CD8-positive, alpha-beta memory T cell (primary cell): ENCODE data around the gene TOMM40L. TPM values are rescaled to one million over a fixed set of nuclear protein-coding genes. Genes with fewer than 3 reads are reported as not detected.

Source experiments
- CTCF ChIA-PET: fragments of 350-600 bp; sonication (Branson Sonifier 250); formaldehyde crosslinking; loops from one replicate; lab custom pipeline; 2021; ENCODE audit warnings: antibody characterized with exemption; lab: Charles Lee
- POLR2A ChIA-PET: fragments of 350-600 bp; sonication (Branson Sonifier 250); formaldehyde crosslinking; loops from one replicate; lab custom pipeline; 2021; ENCODE audit warnings: antibody characterized with exemption; lab: Charles Lee
- DNase-seq, 5 donors: peaks; one replicate each; pipeline versions ENCODE4 v3.0.0 to v3.0.0-alpha.2; 2020 to 2022; ENCODE audit warnings: mixed read lengths in 1 of 5
- H3K27ac ChIP-seq: one replicate; pipeline ENCODE4 v1.7.0; 2013; ENCODE audit warnings: low read depth, mild to moderate bottlenecking, low read length, moderate library complexity
- H3K27me3 ChIP-seq: 2 replicates; pipeline ENCODE4 v1.7.0; 2013; ENCODE audit warnings: low read length, mild to moderate bottlenecking; ENCODE audit not compliant: insufficient read depth, poor library complexity, severe bottlenecking
- H3K36me3 ChIP-seq: 2 replicates; pipeline ENCODE4 v1.7.0; 2013; ENCODE audit warnings: mild to moderate bottlenecking, low read length, moderate library complexity; ENCODE audit not compliant: insufficient read depth
- H3K4me1 ChIP-seq: 2 replicates; pipeline ENCODE4 v1.7.0; 2013; ENCODE audit warnings: mild to moderate bottlenecking, low read length, moderate library complexity; ENCODE audit not compliant: insufficient read depth
- H3K4me3 ChIP-seq: 2 replicates; pipeline ENCODE4 v1.7.0; 2013; ENCODE audit warnings: mild to moderate bottlenecking, low read length
- H3K9me3 ChIP-seq: 2 replicates; pipeline ENCODE4 v1.7.0; 2013; ENCODE audit warnings: mild to moderate bottlenecking, low read length
- H3K27ac Mint-ChIP-seq, 8 donors: one replicate each; pipeline ENCODE4 v1.8.0; 2020 to 2021; ENCODE audit warnings: mixed read lengths in 8 of 8, mild to moderate bottlenecking in 6 of 8, inconsistent platforms in 3 of 8, moderate library complexity in 3 of 8
- H3K27me3 Mint-ChIP-seq, 2 donors: one replicate each; pipeline ENCODE4 v1.8.0; 2020 to 2021; ENCODE audit warnings: mixed read lengths in 2 of 2, mild to moderate bottlenecking in 1 of 2, moderate library complexity in 1 of 2
- H3K36me3 Mint-ChIP-seq, 3 donors: one replicate each; pipeline ENCODE4 v1.8.0; 2020 to 2021; ENCODE audit warnings: mixed read lengths in 3 of 3, inconsistent platforms in 1 of 3, mild to moderate bottlenecking in 1 of 3
- H3K4me1 Mint-ChIP-seq, 3 donors: one replicate each; pipeline ENCODE4 v1.8.0; 2020 to 2021; ENCODE audit warnings: mixed read lengths in 3 of 3, inconsistent platforms in 1 of 3, mild to moderate bottlenecking in 1 of 3
- H3K4me3 Mint-ChIP-seq, 7 donors: one replicate each; pipeline ENCODE4 v1.8.0; 2020 to 2021; ENCODE audit warnings: mixed read lengths in 7 of 7, mild to moderate bottlenecking in 6 of 7, moderate library complexity in 4 of 7, inconsistent platforms in 2 of 7
- H3K9me3 Mint-ChIP-seq, 5 donors: one replicate each; pipeline ENCODE4 v1.8.0; 2020 to 2022; ENCODE audit warnings: mixed read lengths in 5 of 5, mild to moderate bottlenecking in 3 of 5, moderate library complexity in 2 of 5, inconsistent platforms in 1 of 5
- polyA plus RNA-seq: library from polyadenylated mRNA; unstranded; fragments of 300-500 nt; fragmentation: Illumina TruSeq; gene quantifications from one replicate; pipeline ENCODE4 v1.2.3, GENCODE V29; 2021
- total RNA-seq, 2 experiments: library from RNA; stranded (reverse); gene quantifications; one replicate each; pipeline ENCODE4 v1.2.3, GENCODE V29; 2021

The TOMM40L gene
- total and polyA plus RNA-seq, 3 experiments from 2014 or later: 6.9 to 26.1 (median 24.7) TPM

DNA sequence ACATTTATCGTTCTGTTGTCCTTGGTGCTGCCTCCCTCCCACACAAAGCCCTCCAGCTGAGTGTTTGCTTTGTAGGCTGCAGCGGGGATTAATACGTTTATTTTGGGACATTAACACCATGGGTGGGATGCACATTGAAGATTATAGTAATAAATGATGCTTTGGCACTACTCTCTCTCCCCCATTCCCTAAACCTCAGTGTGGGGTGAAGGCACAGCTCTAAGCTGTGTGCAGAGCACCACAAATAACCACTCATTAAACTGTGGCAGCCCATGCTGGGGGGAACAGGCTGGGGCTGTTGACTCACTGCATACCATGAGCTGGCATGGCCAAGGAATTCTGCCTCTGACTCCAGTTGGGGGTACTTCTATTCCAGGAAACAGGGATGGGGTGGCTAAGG lies 40.3 kb downstream of the TOMM40L start:
- H3K27me3 ChIP-seq: peaks cover 5% of the 10 kb centered on the region
- no peak for DNase-seq
- Mint-ChIP-seq H3K27me3 (peaks cover 20 to 39% of the 10 kb centered on the region in 2 donors), H3K36me3 (no peaks in the 10 kb centered on the region), H3K4me3 (no peak overlapping the region), H3K9me3 (no peaks in the 10 kb centered on the region), H3K4me1 (no peaks in the 10 kb centered on the region), H3K27ac (no peak overlapping the region)
- H3K4me1 ChIP-seq: no peaks in the 10 kb centered on the region
- no peak overlapping the region for H3K27ac ChIP-seq
- POLR2A ChIA-PET: no interaction called here
- no peak overlapping the region for H3K4me3 ChIP-seq
- CTCF ChIA-PET: interaction anchor here (0.9 kb wide), 1 partner anchor 39 kb away, joined by 3 read pairs; no protein-coding TSS in a partner anchor
- no peaks in the 10 kb centered on the region for H3K36me3 ChIP-seq
- no peaks in the 10 kb centered on the region for H3K9me3 ChIP-seq

DNA sequence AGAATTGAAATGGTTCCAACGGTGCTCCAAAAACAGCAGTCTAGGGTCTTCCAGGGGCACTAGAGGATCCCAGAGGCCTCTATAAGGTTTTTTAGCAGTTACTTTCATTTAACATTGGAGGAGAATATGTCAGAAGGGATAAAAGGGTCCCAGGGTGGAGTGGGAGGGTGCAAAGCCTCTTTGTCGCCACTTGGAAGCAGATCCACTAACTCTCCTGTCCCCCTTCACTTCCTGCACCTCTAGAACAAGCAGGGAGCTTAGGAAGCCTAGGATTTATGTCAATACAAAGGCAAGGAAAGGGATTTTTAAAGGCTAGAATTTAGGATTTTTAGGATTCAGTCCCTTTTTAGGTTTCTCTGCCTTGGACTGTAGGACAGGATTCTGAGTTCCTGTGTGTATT lies 41.0 kb downstream of the TOMM40L start:
- ChIA-PET POLR2A (no interaction called here), CTCF (interaction anchor here (0.9 kb wide), 1 partner anchor 40 kb away, joined by 3 read pairs; no protein-coding TSS in a partner anchor)
- Mint-ChIP-seq H3K4me3 (no peak overlapping the region), H3K27me3 (peaks cover 14 to 34% of the 10 kb centered on the region in 2 donors), H3K4me1 (no peaks in the 10 kb centered on the region), H3K9me3 (no peaks in the 10 kb centered on the region), H3K27ac (no peak overlapping the region), H3K36me3 (no peaks in the 10 kb centered on the region)
- H3K27ac ChIP-seq: no peak overlapping the region
- no peaks in the 10 kb centered on the region for H3K9me3 ChIP-seq
- no peak overlapping the region for H3K4me3 ChIP-seq
- no peaks in the 10 kb centered on the region for H3K4me1 ChIP-seq
- DNase-seq: no peak
- no peaks in the 10 kb centered on the region for H3K36me3 ChIP-seq
- H3K27me3 ChIP-seq: no peaks in the 10 kb centered on the region

- Histone ChIP-seq H3K9me3 (no peaks in the 10 kb centered on the region), H3K36me3 (no peaks in the 10 kb centered on the region), H3K27me3 (no peaks in the 10 kb centered on the region), H3K27ac (no peak overlapping the region), H3K4me1 (no peaks in the 10 kb centered on the region), H3K4me3 (no peak overlapping the region)
- Mint-ChIP-seq H3K4me1 (no peaks in the 10 kb centered on the region), H3K27me3 (peaks cover 12 to 33% of the 10 kb centered on the region in 2 donors), H3K27ac (no peak overlapping the region), H3K9me3 (no peaks in the 10 kb centered on the region), H3K4me3 (no peak overlapping the region), H3K36me3 (no peaks in the 10 kb centered on the region)
- POLR2A ChIA-PET: no interaction called here
- no peak for DNase-seq
- CTCF ChIA-PET: interaction anchor here (0.9 kb wide), 1 partner anchor 40 kb away, joined by 3 read pairs; no protein-coding TSS in a partner anchor
Observed at GRCh38 chr1:161267321-161267720, 41.5 kb downstream of the TOMM40L start.

GRCh38 chr1:161273402-161273801 lies 47.5 kb downstream of the TOMM40L start:
- H3K4me1 ChIP-seq: no peaks in the 10 kb centered on the region
- H3K4me3 ChIP-seq: no peak overlapping the region
- no peaks in the 10 kb centered on the region for H3K4me1 Mint-ChIP-seq
- DNase-seq: no peak
- POLR2A ChIA-PET: no interaction called here
- no peaks in the 10 kb centered on the region for H3K9me3 Mint-ChIP-seq
- no peak overlapping the region for H3K4me3 Mint-ChIP-seq
- H3K36me3 Mint-ChIP-seq: no peaks in the 10 kb centered on the region
- H3K27me3 ChIP-seq: peaks cover 3% of the 10 kb centered on the region
- no peaks in the 10 kb centered on the region for H3K9me3 ChIP-seq
- peaks cover 8 to 24% of the 10 kb centered on the region in 2 donors for H3K27me3 Mint-ChIP-seq
- CTCF ChIA-PET: interaction anchor here (1.3 kb wide), 1 partner anchor 18 kb away, joined by 3 read pairs; no protein-coding TSS in a partner anchor
- H3K27ac ChIP-seq: no peak overlapping the region
- H3K27ac Mint-ChIP-seq: no peak overlapping the region
- H3K36me3 ChIP-seq: no peaks in the 10 kb centered on the region

DNA sequence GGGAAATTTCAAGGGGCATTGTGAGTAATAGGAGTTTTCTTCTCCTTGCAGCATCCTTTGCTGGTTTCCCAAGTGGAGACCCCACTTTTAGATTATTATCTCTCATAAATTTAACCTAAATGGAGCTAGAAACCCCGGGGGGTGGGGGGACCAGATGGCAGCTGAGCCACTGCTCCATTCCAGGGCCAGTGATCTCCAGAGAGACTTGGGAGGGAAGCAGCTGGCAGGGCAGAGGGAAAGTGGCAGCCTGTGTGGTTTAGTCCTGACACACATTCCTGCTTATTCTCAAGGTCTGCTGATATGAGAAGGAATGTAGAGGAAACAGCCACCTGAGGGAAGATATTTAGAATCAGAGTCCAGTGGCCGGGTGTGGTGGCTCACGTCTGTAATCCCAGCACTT lies 49.0 kb downstream of the TOMM40L start:
- Histone ChIP-seq H3K4me1 (no peaks in the 10 kb centered on the region), H3K9me3 (no peaks in the 10 kb centered on the region), H3K27ac (no peak overlapping the region), H3K4me3 (no peak overlapping the region), H3K27me3 (peaks cover 3% of the 10 kb centered on the region), H3K36me3 (no peaks in the 10 kb centered on the region)
- Mint-ChIP-seq H3K27me3 (peaks cover 6 to 27% of the 10 kb centered on the region in 2 donors), H3K4me3 (no peak overlapping the region), H3K36me3 (peaks cover 0 to 5% (median 0%) of the 10 kb centered on the region in 3 donors), H3K4me1 (no peaks in the 10 kb centered on the region), H3K27ac (no peak overlapping the region), H3K9me3 (no peaks in the 10 kb centered on the region)
- ChIA-PET POLR2A (no interaction called here), CTCF (no interaction called here)
- DNase-seq: no peak

Other genes starting within 250 kb of the TOMM40L start
- 10 to 100 TPM; 11.6 to 14.1 TPM for gene F11R, start 204.9 kb upstream of the TOMM40L start, total RNA-seq
- gene F11R, start 204.9 kb upstream of the TOMM40L start, polyA plus RNA-seq: 18.3 TPM
- gene TSTD1, start 187.1 kb upstream of the TOMM40L start, total RNA-seq: 10 to 100 TPM; 40.2 to 46.1 TPM
- gene TSTD1, start 187.1 kb upstream of the TOMM40L start, polyA plus RNA-seq: 288 TPM
- 10 to 100 TPM; 63.3 to 67.7 TPM for gene USF1, start 180.1 kb upstream of the TOMM40L start, total RNA-seq
- gene USF1, start 180.1 kb upstream of the TOMM40L start, polyA plus RNA-seq: 6.7 TPM
- 100 to 1,000 TPM; 147 to 149 TPM for gene ARHGAP30, start 156.2 kb upstream of the TOMM40L start, total RNA-seq
- gene ARHGAP30, start 156.2 kb upstream of the TOMM40L start, polyA plus RNA-seq: 213 TPM
- under 1 TPM; 0.09 TPM for gene NECTIN4, start 136.5 kb upstream of the TOMM40L start, total RNA-seq
- gene NECTIN4, start 136.5 kb upstream of the TOMM40L start, polyA plus RNA-seq: not detected
- gene KLHDC9, start 127.7 kb upstream of the TOMM40L start, total RNA-seq: under 1 TPM; 0.42 to 0.49 TPM
- not detected for gene KLHDC9, start 127.7 kb upstream of the TOMM40L start, polyA plus RNA-seq
- gene PFDN2, start 108.0 kb upstream of the TOMM40L start, total RNA-seq: 100 to 1,000 TPM; 133 to 142 TPM
- gene PFDN2, start 108.0 kb upstream of the TOMM40L start, polyA plus RNA-seq: 96.4 TPM
- 10 to 100 TPM; 33.9 to 36.3 TPM for gene NIT1, start 108.0 kb upstream of the TOMM40L start, total RNA-seq
- 16.7 TPM for gene NIT1, start 108.0 kb upstream of the TOMM40L start, polyA plus RNA-seq
- 10 to 100 TPM; 41.0 to 41.9 TPM for gene DEDD, start 93.4 kb upstream of the TOMM40L start, total RNA-seq
- gene DEDD, start 93.4 kb upstream of the TOMM40L start, polyA plus RNA-seq: 30.0 TPM
- gene UFC1, start 72.1 kb upstream of the TOMM40L start, total RNA-seq: 100 to 1,000 TPM; 109 to 118 TPM
- 174 TPM for gene UFC1, start 72.1 kb upstream of the TOMM40L start, polyA plus RNA-seq
- gene USP21, start 66.6 kb upstream of the TOMM40L start, total RNA-seq: 10 to 100 TPM; 26.1 to 27.4 TPM
- gene USP21, start 66.6 kb upstream of the TOMM40L start, polyA plus RNA-seq: 28.3 TPM
- gene PPOX, start 59.6 kb upstream of the TOMM40L start, total RNA-seq: 10 to 100 TPM; 24.4 to 31.3 TPM
- 17.6 TPM for gene PPOX, start 59.6 kb upstream of the TOMM40L start, polyA plus RNA-seq
- 10 to 100 TPM; 59.4 to 60.9 TPM for gene B4GALT3, start 48.6 kb upstream of the TOMM40L start, total RNA-seq
- 58.9 TPM for gene B4GALT3, start 48.6 kb upstream of the TOMM40L start, polyA plus RNA-seq
- gene ADAMTS4, start 27.0 kb upstream of the TOMM40L start, total RNA-seq: under 1 TPM; 0.37 to 0.58 TPM
- gene ADAMTS4, start 27.0 kb upstream of the TOMM40L start, polyA plus RNA-seq: 0.17 TPM
- 10 to 100 TPM; 93.5 to 97.1 TPM for gene NDUFS2, start 23.7 kb upstream of the TOMM40L start, total RNA-seq
- gene NDUFS2, start 23.7 kb upstream of the TOMM40L start, polyA plus RNA-seq: 82.1 TPM
- 1 to 10 TPM; 4.1 to 5.1 TPM for gene FCER1G, start 10.8 kb upstream of the TOMM40L start, total RNA-seq
- 19.0 TPM for gene FCER1G, start 10.8 kb upstream of the TOMM40L start, polyA plus RNA-seq
- gene APOA2, start 2.4 kb upstream of the TOMM40L start, total RNA-seq: not detected
- gene APOA2, start 2.4 kb upstream of the TOMM40L start, polyA plus RNA-seq: not detected
- gene NR1I3, start 12.1 kb downstream of the TOMM40L start, total RNA-seq: not detected
- not detected for gene NR1I3, start 12.1 kb downstream of the TOMM40L start, polyA plus RNA-seq
- gene PCP4L1, start 32.7 kb downstream of the TOMM40L start, total RNA-seq: not detected
- not detected for gene PCP4L1, start 32.7 kb downstream of the TOMM40L start, polyA plus RNA-seq
- gene MPZ, start 83.9 kb downstream of the TOMM40L start, total RNA-seq: 1 to 10 TPM; 1.8 to 1.9 TPM
- gene MPZ, start 83.9 kb downstream of the TOMM40L start, polyA plus RNA-seq: not detected
- 100 to 1,000 TPM; 226 to 232 TPM for gene SDHC, start 88.3 kb downstream of the TOMM40L start, total RNA-seq
- gene SDHC, start 88.3 kb downstream of the TOMM40L start, polyA plus RNA-seq: 199 TPM
- gene CFAP126, start 141.8 kb downstream of the TOMM40L start, total RNA-seq: not detected
- gene CFAP126, start 141.8 kb downstream of the TOMM40L start, polyA plus RNA-seq: not detected